ENCODE results near the gene MAPK12. TPM values are rescaled to one million over a fixed set of nuclear protein-coding genes. Genes with fewer than 3 reads are reported as not detected.

MAPK12 gene
- total RNA-seq, 3 donors from 2014 or later = 3.8 to 9.8 (median 5.3) TPM

GRCh38 chr22:50238755-50239154 lies 22.7 kb downstream of the MAPK12 start:
- Histone ChIP-seq H3K4me1 (peaks cover 0 to 12% of the 10 kb centered on the region in 2 donors), H3K9me3 (no peaks in the 10 kb centered on the region), H3K36me3 (no peaks in the 10 kb centered on the region), H3K27ac (no peak overlapping the region), H3K27me3 (no peaks in the 10 kb centered on the region), H3K4me3 (no peak overlapping the region)
- DNase-seq (ENCODE audit: low spot score in 2 of 2) = no peak
- intact Hi-C loops (cut with DNase I; ENCODE audit: low total_unique reads) = no loop called here
- TF ChIP-seq CTCF (IDR thresholded peaks at IDR 0.05) = no peak
- TF ChIP-seq POLR2AphosphoS5 (IDR thresholded peaks at IDR 0.05) = no peak
- TF ChIP-seq POLR2A (IDR thresholded peaks at IDR 0.05) = no peak

- no peak for TF ChIP-seq CTCF (IDR thresholded peaks at IDR 0.05)
- TF ChIP-seq POLR2AphosphoS5 (IDR thresholded peaks at IDR 0.05) = no peak
- TF ChIP-seq POLR2A (IDR thresholded peaks at IDR 0.05) = no peak
- no peaks in the 10 kb centered on the region for H3K27me3 ChIP-seq
- DNase-seq (ENCODE audit: low spot score in 2 of 2) = no peak
- H3K9me3 ChIP-seq = no peaks in the 10 kb centered on the region
- no peak overlapping the region for H3K4me3 ChIP-seq
- intact Hi-C loops (cut with DNase I; ENCODE audit: low total_unique reads) = loop anchor here (1.0 kb wide), 1 partner anchor 45 kb away; no protein-coding TSS in a partner anchor
- no peaks in the 10 kb centered on the region for H3K36me3 ChIP-seq
- H3K27ac ChIP-seq = no peak overlapping the region
- peaks cover 0 to 8% of the 10 kb centered on the region in 2 donors for H3K4me1 ChIP-seq
Measured at GRCh38 chr22:50236731-50237409, 24.6 kb downstream of the MAPK12 start.

GRCh38 chr22:50233223-50233622 lies 28.3 kb downstream of the MAPK12 start:
- Histone ChIP-seq H3K36me3 (no peaks in the 10 kb centered on the region), H3K9me3 (no peaks in the 10 kb centered on the region), H3K4me1 (no peaks in the 10 kb centered on the region), H3K4me3 (no peak overlapping the region), H3K27ac (no peak overlapping the region), H3K27me3 (no peaks in the 10 kb centered on the region)
- TF ChIP-seq POLR2AphosphoS5 (IDR thresholded peaks at IDR 0.05) (no peak), CTCF (IDR thresholded peaks at IDR 0.05) (no peak), POLR2A (IDR thresholded peaks at IDR 0.05) (no peak)
- intact Hi-C loops (cut with DNase I; ENCODE audit: low total_unique reads) = no loop called here
- no peak for DNase-seq (ENCODE audit: low spot score in 2 of 2)

- H3K4me3 ChIP-seq = no peak overlapping the region
- H3K27me3 ChIP-seq = no peaks in the 10 kb centered on the region
- intact Hi-C loops (cut with DNase I; ENCODE audit: low total_unique reads) = no loop called here
- H3K36me3 ChIP-seq = no peaks in the 10 kb centered on the region
- H3K4me1 ChIP-seq = no peaks in the 10 kb centered on the region
- H3K9me3 ChIP-seq = no peaks in the 10 kb centered on the region
- TF ChIP-seq POLR2AphosphoS5 (IDR thresholded peaks at IDR 0.05) = no peak
- TF ChIP-seq POLR2A (IDR thresholded peaks at IDR 0.05) = no peak
- no peak for TF ChIP-seq CTCF (IDR thresholded peaks at IDR 0.05)
- H3K27ac ChIP-seq = no peak overlapping the region
- no peak for DNase-seq (ENCODE audit: low spot score in 2 of 2)
Measured at GRCh38 chr22:50232481-50233151, 28.9 kb downstream of the MAPK12 start.

GRCh38 chr22:50229370-50229769 lies 32.1 kb downstream of the MAPK12 start:
- H3K36me3 ChIP-seq = no peaks in the 10 kb centered on the region
- no peak overlapping the region for H3K4me3 ChIP-seq
- intact Hi-C loops (cut with DNase I; ENCODE audit: low total_unique reads) = no loop called here
- DNase-seq (ENCODE audit: low spot score in 2 of 2) = no peak
- TF ChIP-seq POLR2A (IDR thresholded peaks at IDR 0.05) (no peak), CTCF (IDR thresholded peaks at IDR 0.05) (no peak), POLR2AphosphoS5 (IDR thresholded peaks at IDR 0.05) (no peak)
- no peak overlapping the region for H3K27ac ChIP-seq
- no peaks in the 10 kb centered on the region for H3K9me3 ChIP-seq
- H3K27me3 ChIP-seq = no peaks in the 10 kb centered on the region
- H3K4me1 ChIP-seq = no peaks in the 10 kb centered on the region

All from breast epithelium (tissue), 4 donors.